Measurements from ENCODE around the gene LDLRAD2.
"Not testable (repeated sequence)": the region's sequence is repeated elsewhere in the genome, so short reads cannot be mapped to it uniquely, and the experiment has no call there.

Gene LDLRAD2

GRCh38 chr1:21783679-21784603, 28.1 kb upstream of the LDLRAD2 start:
- peak; percentile 74 to 82 for DNase-seq

DNA sequence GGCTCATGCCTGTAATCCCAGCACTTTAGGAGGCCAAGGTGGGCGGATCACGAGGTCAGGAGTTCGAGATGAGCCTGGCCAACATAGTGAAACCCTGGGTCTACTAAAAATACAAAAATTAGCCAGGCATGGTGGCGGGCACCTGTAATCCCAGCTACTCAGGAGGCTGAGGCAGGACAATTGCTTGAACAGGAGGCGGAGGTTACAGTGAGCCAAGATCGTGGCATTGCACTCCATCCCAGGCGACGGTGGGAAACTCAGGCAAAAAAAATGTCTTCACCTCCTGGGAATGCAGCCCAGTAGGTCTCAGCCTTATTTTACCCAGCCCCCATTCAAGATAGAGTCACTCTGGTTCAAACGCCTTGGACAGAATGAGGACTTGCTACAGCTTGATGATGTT, 26.3 kb upstream of the LDLRAD2 start:
- not testable (repeated sequence) for DNase-seq

GRCh38 chr1:21786640-21787039, 25.4 kb upstream of the LDLRAD2 start:
- no peak for DNase-seq

- no peak for DNase-seq
Measured at GRCh38 chr1:21793104-21793503, 19.0 kb upstream of the LDLRAD2 start.

DNA sequence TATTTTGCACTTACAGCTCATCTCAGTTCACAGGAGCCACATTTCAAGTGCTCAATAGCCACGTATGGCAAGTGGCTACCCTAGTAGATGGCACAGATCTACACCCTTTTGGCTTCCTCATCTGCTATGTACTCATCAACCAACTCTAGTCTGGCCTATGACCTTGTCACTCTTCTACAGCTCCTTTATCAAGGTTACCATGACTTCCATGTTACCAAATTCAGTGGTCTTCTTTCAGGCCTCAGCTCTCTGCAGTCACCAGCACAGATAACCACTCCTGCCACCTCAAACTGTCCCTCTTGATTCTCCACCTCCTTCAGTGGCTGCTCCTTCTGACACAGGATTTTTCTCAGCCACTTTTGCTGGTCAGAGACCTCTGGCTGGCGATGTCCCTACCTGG, 17.4 kb upstream of the LDLRAD2 start:
- no peak for DNase-seq

DNA sequence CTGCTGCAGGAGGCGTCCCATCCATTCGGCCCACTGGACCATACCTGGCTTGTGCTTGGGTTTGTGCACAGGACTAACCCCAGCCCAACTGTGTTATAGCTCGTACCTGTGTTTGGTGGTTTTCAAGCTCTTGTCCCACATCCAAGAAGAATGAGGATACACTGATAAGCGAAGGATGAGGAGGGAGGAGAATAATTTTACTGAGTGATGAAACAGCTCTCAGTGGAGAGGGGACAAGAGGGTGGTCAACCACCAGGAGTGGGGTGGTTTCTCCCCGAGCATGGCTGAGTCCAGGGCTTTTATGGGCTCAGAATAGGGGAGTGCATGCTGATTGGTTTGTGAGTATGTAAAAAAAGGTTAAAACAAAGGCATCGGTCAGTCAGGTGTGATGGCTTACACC, 17.0 kb upstream of the LDLRAD2 start:
- DNase-seq, result no peak

DNA sequence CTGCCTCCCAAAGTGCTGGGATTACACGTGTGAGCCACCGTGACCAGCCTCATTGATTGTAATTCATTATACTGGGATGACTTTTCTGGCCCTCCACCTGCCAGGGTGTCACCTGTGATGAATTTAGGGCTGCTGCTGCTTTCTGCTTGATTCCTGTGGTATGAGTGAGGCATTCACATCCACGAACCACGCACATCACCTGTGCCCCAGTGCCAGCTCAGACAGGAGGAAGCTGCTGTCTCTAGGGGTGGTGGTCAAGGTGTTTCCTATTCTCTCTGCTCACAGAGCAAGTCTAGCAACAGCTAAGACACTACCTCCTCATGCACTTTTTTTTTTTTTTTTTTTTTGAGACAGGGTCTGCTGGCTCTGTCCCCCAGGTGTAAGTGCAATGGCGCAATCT, 12.3 kb upstream of the LDLRAD2 start:
- no peak for DNase-seq

GRCh38 chr1:21801100-21801499, 11.0 kb upstream of the LDLRAD2 start:
- no peak for DNase-seq

- DNase-seq, result no peak
Measured at GRCh38 chr1:21804536-21804935, 7.5 kb upstream of the LDLRAD2 start.

- no peak for DNase-seq
Measured at GRCh38 chr1:21813542-21813941, 1.5 kb downstream of the LDLRAD2 start.

DNA sequence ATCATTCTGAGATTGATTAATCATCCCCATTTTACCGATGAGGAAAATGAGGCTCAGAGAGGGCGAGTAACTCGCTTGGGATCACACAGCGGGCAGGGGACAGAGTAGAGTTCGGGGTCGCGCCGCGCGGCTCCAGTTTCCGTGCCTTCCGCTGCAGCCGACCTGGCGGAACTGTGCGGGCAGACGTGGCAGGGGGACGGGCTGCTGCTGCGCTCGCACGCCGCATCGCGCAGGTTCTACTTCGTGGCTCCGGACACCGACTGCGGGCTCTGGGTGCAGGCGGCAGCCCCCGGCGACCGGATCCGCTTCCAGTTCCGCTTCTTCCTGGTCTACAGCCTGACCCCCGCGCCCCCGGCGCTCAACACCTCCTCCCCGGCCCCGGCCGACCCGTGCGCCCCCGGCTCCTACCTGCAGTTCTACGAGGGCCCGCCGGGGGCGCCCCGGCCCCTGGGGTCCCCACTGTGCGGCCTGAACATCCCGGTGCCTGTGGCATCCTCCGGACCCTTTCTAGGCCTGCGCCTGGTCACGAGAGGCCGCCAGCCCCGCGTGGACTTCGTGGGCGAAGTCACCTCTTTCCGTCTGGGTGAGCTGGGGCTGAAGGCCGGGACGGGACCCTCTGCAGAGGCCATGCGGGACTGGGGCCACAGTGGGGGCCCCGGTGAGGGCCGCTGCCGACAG, 2.3 kb downstream of the LDLRAD2 start:
- DNase-seq, result no peak

GRCh38 chr1:21814981-21815582, 3.0 kb downstream of the LDLRAD2 start:
- DNase-seq, result no peak

GRCh38 chr1:21815724-21816321, 3.8 kb downstream of the LDLRAD2 start:
- DNase-seq, result no peak

DNA sequence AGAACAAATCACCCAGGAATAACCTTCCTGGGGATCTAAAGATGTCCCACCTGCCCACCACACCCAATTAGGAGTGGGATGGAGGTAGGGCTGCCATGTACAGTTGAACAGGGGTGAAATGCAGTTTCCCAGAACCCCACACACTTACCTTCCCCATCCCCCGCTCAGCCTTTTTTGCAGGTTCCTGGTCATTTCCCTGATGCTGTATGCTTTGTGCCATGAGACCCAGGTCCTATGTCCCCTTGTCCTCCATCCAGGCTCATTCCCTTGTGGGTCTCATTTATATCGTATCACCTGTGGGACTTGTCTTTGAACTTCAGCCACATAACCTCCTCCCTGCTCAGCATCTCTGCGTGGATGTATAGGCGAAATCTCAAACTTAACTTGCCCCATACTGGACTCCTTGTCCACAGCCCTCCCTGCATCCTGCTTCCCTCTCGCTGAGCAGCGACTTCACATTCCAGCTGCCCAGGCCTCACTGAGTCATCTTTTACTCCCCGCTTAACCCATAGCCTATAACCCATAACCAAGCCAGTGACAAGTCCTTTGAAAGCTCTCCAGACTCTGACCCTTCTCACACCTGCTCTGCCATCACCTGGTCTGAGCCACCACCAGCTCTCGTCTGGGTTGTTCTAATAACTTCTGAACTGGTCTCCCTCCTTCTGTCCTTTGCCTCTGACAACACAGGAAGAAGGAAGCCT, 4.7 kb downstream of the LDLRAD2 start:
- DNase-seq, result no peak

DNA sequence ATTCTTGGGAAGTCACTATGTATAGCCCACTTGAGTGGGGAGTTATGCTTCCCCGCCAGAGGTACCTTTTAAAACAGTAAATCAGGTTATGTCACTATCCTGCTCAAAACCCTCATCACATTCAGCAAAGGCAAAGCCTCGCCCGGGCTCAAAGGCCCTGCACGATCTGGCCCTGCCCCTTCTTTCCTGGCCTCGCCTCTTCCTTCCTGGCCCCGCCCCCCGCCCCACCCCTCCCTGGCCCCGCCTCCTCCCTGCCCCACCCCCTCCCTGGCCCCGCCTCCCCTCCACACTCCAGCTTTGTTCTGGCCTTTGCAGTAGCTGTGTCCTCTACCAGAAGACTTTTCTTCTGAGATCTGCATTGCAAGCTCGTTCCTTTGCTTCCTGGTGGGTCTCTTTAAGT, 6.6 kb downstream of the LDLRAD2 start:
- no peak for DNase-seq

GRCh38 chr1:21820597-21821232, 8.7 kb downstream of the LDLRAD2 start:
- DNase-seq, result no peak

DNA sequence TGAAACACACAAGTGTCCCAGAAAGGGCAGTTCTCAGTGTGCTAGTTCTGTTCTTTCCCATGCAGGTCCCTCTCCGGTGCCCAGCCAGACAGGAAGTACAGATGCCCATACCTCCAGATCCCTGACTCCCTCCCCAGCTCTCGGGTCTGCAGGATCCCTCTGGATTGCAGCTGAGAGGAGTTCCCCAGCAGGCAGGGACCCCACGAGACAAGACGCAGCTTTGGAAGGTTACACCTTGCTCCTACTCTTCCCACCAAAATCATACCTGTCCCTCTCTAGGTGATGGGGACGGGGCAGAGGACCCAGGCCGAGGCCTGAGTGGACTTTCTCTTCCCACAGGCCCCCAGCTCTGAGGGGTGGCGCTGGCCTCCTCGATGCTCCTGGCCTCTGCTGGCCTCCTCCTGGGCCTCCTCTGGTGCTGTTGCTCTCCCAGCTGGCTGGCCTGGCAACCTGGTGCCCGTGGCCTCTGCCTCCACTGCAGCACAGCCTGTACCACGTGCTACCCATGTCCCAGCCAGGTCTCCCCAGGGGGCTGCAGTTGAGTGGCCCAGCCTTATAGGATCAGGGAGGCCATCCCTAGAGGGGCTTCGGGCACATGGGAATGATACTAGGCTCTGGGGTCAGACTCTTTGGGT, 9.4 kb downstream of the LDLRAD2 start:
- DNase-seq, result no peak

GRCh38 chr1:21822349-21822748, 10.3 kb downstream of the LDLRAD2 start:
- DNase-seq, result no peak

- no peak for DNase-seq
Measured at GRCh38 chr1:21823206-21823979, 11.3 kb downstream of the LDLRAD2 start.

DNA sequence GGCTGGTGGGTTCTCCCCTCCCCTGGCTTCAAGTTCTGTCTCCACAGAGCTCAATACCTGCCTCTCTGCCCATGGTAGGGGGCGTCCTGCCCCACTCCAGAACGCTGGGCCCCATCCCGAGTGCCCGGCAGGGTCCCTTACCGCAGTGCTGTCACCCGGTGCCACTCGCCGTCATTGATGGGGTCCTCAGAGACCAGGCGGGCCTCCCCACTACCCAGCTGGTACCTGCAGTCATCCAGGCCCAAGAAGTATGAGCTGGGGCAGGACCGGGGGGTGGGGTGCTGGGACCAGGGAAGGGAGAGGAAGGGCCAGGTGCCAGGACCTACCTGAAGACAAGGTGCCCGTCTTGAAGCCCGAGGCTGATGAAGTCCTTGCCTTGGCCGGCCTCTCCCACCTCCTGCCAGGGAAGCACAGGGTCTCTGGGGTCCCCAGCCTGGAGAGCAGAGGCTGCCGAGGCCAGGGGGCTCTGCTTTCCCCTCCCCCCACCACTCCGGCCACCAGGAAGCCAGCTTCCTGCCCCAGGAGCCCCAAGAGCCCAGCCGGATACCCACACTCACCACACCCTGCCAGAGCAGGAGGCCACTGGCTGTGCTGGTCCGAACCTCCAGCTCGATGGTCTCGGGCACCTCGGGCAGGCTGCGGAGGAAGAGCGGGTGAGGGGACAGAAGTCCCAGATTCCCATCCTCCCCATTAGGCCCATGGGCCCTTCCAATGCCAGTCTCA, 12.1 kb downstream of the LDLRAD2 start:
- DNase-seq, result no peak
